Measurements from ENCODE around the gene CHTOP.
"Not testable (repeated sequence)": the region's sequence is repeated elsewhere in the genome, so short reads cannot be mapped to it uniquely, and the experiment has no call there.

CHTOP gene, protein sequence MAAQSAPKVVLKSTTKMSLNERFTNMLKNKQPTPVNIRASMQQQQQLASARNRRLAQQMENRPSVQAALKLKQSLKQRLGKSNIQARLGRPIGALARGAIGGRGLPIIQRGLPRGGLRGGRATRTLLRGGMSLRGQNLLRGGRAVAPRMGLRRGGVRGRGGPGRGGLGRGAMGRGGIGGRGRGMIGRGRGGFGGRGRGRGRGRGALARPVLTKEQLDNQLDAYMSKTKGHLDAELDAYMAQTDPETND

GRCh38 chr1:153633754-153634665 lies at the start of gene CHTOP:
Gene CHTOP, plus strand, starts transcription at chr1:153634066. Its CDS starts 2,523 bp downstream, at chr1:153636589.
- peak; percentile 87 for DNase-seq (ENCODE audit: low read depth)

GRCh38 chr1:153585006-153585405 lies 48.9 kb upstream of the CHTOP start:
- no peak for DNase-seq (ENCODE audit: low read depth)

- no peak for DNase-seq (ENCODE audit: low read depth)
These were observed 47.5 kb upstream of the CHTOP start for GRCh38 chr1:153586347-153586746.

DNA sequence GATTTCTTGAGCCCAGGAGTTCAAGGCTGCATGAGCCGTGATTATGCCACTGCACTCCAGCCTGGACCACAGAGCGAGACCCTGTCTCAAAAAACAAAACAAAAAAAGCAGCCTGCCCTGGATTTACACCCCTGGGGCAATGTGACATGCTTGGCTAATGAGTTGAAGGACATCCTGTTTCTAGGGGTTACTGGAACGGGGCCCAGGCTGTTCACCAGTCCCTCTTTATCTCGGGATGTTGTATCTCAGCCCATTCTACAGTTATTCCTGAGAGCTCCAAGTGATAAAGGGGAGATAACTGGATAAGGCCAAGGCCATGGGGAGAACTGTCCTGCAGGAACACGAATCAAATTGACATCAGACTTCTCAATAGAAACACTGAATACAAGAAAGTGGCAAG lies 46.6 kb upstream of the CHTOP start:
- DNase-seq (ENCODE audit: low read depth), result no peak

DNA sequence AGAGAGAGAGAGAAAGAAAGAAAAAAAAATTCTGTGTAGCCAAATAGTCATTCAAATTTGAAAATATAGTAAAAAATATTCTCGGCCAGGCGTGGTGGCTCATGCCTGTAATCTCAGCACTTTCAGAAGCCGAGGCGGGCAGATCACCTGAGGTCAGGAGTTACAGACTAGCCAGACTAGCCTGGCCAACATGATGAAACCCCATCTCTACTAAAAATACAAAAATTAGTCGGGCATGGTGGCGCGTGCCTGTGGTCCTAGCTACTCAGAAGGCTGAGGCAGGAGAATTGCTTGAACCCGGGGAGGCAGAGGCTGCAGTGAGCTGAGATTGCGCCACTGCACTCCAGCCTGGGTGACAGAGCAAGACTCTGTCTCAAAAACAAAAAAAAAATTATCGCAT lies 45.8 kb upstream of the CHTOP start:
- not testable (repeated sequence) for DNase-seq (ENCODE audit: low read depth)

- no peak for DNase-seq (ENCODE audit: low read depth)
These were observed 45.4 kb upstream of the CHTOP start for GRCh38 chr1:153588482-153588881.

- DNase-seq (ENCODE audit: low read depth), result no peak
These were observed 41.1 kb upstream of the CHTOP start for GRCh38 chr1:153592748-153593147.

GRCh38 chr1:153597206-153597605 lies 36.7 kb upstream of the CHTOP start:
- DNase-seq (ENCODE audit: low read depth), result no peak

DNA sequence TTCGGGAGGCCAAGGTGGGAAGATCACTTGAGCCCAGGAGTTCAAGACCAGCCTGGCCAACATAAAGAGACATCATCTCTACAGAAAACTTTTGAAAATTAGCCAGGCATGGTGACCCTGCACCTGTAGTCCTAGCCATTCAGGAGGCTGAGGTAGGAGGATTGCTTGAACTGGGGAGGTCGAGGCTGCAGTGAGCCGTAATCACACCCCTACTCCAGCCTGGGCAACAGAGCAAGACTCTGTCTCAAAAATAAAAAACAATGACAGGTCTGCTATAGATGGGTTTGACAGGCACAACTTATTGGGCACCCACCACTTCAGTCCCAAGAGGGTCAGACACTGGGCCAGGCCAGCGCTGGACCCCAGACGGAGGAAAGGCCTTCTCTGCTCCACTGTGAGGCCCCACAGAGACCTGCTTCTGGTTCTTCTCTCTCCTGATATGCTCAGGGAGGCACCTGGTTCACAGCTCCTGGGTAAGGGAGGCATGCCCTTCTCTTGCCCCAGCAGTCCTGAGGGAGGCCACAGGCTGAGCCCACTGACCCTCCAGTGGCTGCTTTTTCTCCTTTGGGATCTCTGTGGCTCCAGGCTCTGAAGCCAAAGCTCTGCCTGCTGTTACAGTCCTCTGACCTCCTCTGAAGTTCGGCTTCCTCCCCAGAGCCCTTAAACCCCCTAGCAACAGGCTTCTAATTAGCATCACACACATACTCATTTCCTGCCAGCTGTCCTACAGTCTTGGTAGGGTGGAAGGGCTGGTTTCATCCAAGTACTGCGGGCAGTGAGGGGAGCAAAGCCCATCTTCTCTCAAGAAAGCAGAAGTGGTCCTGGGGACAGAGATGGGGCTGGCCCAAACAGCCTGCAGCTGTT lies 35.3 kb upstream of the CHTOP start:
- DNase-seq (ENCODE audit: low read depth), result peak; percentile 33

DNA sequence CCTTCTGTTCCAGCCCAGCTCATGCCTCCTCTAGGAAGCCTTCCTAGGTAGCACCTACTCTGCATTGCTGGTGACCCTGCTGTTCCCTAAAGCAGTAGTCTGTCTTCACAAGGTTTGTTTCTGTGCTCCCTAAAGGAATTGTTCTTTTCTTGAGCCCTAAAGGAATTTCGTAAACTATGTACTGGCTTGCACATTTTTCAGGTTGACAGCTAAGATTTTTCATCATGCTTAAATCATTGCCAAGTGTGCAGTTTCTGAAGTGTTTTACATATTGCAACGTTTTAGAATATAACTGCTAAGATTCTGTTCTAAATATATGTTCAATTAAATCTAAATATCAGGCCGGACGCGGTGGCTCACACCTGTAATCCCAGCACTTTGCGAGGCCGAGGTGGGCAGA lies 34.0 kb upstream of the CHTOP start:
- DNase-seq (ENCODE audit: low read depth), result no peak

- no peak for DNase-seq (ENCODE audit: low read depth)
These were observed 31.1 kb upstream of the CHTOP start for GRCh38 chr1:153602749-153603148.

DNA sequence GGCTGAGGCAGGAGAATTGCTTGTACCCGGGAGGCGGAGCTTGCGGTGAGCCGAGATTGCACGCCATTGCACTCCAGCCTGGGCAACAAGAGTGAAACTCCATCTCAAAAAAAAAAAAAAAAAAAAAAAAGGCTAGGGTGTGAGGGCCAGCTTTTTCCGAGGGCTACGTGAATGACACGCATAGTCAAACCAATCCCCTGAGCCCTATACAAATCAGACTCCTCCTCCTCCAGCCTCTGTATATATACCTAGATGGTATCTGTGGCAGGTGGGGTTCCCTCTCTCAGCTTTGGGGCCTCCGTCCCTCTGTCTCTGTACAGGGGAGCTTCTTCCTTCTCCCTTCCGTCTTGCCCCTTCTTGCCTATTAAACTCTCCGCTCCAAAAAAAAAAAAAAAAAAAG lies 27.7 kb upstream of the CHTOP start:
- no peak for DNase-seq (ENCODE audit: low read depth)

DNA sequence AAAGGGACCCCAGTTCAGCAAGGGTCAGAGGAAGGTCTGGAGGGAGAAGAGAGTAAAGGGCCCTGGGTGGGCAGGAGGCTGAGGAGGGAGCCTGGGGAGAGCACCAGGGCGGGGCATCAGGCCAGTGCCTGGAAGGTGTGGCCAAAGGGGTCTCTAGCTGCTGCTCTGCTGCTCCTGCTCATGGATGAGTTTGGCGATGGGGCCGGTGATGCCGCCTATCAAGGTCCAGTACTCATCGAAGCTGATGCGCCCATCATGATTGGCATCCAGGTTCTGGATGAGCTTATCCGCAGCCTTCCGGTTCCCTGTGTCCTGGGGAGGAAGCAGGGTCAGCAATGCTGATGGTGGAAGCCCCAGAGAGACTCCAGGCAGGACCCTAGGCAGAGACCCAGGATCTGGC lies 26.5 kb upstream of the CHTOP start:
- DNase-seq (ENCODE audit: low read depth), result no peak

GRCh38 chr1:153608089-153608682 lies 25.7 kb upstream of the CHTOP start:
- DNase-seq (ENCODE audit: low read depth), result no peak

GRCh38 chr1:153608742-153609584 lies 24.9 kb upstream of the CHTOP start:
- DNase-seq (ENCODE audit: low read depth), result peak; percentile 82

DNA sequence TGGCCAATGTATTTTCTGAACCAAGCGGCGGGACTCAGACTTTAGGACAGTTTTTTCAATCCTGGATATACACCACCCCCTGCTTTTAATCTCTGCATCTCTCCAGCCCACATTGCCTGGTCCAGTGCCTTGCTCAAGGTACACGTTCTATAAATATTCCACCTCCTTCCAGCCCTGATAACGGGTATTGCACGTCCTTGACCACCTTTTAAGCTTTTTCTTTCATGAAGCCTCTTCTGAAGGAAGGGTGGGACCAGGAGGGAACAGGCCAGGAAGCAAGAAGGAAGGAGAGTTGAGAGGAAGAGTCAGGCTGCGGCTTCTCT lies 24.3 kb upstream of the CHTOP start:
- DNase-seq (ENCODE audit: low read depth), result no peak

GRCh38 chr1:153610334-153610733 lies 23.5 kb upstream of the CHTOP start:
- no peak for DNase-seq (ENCODE audit: low read depth)

DNA sequence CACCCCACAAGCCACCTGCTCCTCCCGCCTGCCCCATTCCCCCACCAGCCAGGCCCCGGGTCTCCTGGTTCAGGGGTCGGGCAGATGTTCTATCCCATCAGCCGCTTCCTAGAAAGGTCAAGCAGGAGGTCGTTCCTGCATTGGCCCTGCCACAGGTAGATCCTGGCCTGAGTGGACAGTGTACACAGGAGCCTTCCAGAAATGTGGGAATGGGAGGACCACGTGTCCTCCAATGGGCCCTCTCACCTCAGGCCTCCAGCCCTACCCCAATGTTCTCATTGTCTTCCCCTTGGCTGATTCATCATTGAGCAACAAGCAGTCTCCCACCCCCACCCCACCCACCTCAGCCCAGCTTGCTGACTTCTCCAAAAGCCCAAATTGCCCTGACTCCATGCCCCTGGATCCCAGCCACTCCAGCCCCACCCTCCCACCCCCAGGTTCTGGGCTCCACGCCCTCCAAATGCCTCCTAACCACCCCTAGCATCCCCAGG lies 23.0 kb upstream of the CHTOP start:
- no peak for DNase-seq (ENCODE audit: low read depth)

DNA sequence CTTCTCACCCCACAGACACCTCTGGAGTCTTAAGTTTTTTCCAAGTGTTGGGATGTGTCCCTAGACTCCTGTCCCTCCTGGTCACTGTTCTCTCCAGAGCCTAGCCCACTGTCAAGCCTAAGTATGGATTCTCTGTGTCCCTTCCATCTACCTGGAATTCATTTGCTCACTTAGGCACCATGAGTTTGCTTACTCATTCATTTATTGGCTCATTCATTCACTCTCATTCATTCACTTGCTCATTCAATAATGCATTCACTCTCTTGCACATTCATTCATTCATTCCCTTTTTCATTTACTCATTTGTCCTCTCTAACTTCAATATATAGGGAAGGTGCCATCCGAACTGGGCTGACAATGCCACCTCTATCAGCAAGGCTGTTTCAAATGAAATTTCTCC lies 22.5 kb upstream of the CHTOP start:
- DNase-seq (ENCODE audit: low read depth), result no peak

GRCh38 chr1:153612111-153612754 lies 21.6 kb upstream of the CHTOP start:
- DNase-seq (ENCODE audit: low read depth), result no peak

Data from GM04503 (cell line).